ENCODE measurements around the gene TSPAN7.

TSPAN7 gene

GRCh38 chrX:38561126-38561868, at the start of gene TSPAN7:
TSS of gene TSPAN7 (plus strand) at chrX:38561542. CDS start at chrX:38561547, 5 bp downstream.
- peak; percentile 71 for DNase-seq

GRCh38 chrX:38513112-38513742, 48.1 kb upstream of the TSPAN7 start:
- DNase-seq, result peak; percentile 83

GRCh38 chrX:38514016-38514854, 47.1 kb upstream of the TSPAN7 start:
- DNase-seq, result peak; percentile 90

GRCh38 chrX:38515291-38515690, 46.1 kb upstream of the TSPAN7 start:
- peak; percentile 47 for DNase-seq

- DNase-seq, result no peak
Observed at GRCh38 chrX:38516196-38516774, 45.1 kb upstream of the TSPAN7 start.

- DNase-seq, result no peak
Observed at GRCh38 chrX:38519651-38520050, 41.7 kb upstream of the TSPAN7 start.

- peak; percentile 9 for DNase-seq
Observed at GRCh38 chrX:38538134-38538533, 23.2 kb upstream of the TSPAN7 start.

- no peak for DNase-seq
Observed at GRCh38 chrX:38539748-38540147, 21.6 kb upstream of the TSPAN7 start.

GRCh38 chrX:38548508-38548907, 12.8 kb upstream of the TSPAN7 start:
- DNase-seq, result no peak

- DNase-seq, result no peak
Observed at GRCh38 chrX:38552721-38553120, 8.6 kb upstream of the TSPAN7 start.

- DNase-seq, result no peak
Observed at GRCh38 chrX:38558686-38559085, 2.7 kb upstream of the TSPAN7 start.

- peak; percentile 33 for DNase-seq
Observed at GRCh38 chrX:38560776-38561125, 591 bp upstream of the TSPAN7 start.

- peak; percentile 72 for DNase-seq
Observed at GRCh38 chrX:38561951-38562719, 793 bp downstream of the TSPAN7 start.

- DNase-seq, result no peak
Observed at GRCh38 chrX:38563030-38563429, 1.7 kb downstream of the TSPAN7 start.

GRCh38 chrX:38570396-38570795, 9.1 kb downstream of the TSPAN7 start:
- no peak for DNase-seq

- no peak for DNase-seq
Observed at GRCh38 chrX:38571058-38571457, 9.7 kb downstream of the TSPAN7 start.

GRCh38 chrX:38574858-38575257, 13.5 kb downstream of the TSPAN7 start:
- DNase-seq, result no peak

GRCh38 chrX:38575888-38576287, 14.5 kb downstream of the TSPAN7 start:
- no peak for DNase-seq

- no peak for DNase-seq
Observed at GRCh38 chrX:38577738-38578137, 16.4 kb downstream of the TSPAN7 start.

- peak; percentile 34 for DNase-seq
Observed at GRCh38 chrX:38578167-38578566, 16.8 kb downstream of the TSPAN7 start.

GRCh38 chrX:38583181-38583580, 21.8 kb downstream of the TSPAN7 start:
- DNase-seq, result no peak

- DNase-seq, result no peak
Observed at GRCh38 chrX:38594434-38594833, 33.1 kb downstream of the TSPAN7 start.

- DNase-seq, result no peak
Observed at GRCh38 chrX:38595801-38596200, 34.5 kb downstream of the TSPAN7 start.

Data from NCI-H2171 treated with DMSO at 0.1 percent for 48 hours (cell line).